GM12864 (cell line): ENCODE data around the gene TIMM29.

Experiments used
- DNase-seq: peaks from one replicate; pipeline ENCODE4 v3.0.0-alpha.2; 2011; ENCODE audit warnings: low read depth
- H3K4me3 ChIP-seq: 2 replicates; pipeline ENCODE4 v1.5.1; 2011; ENCODE audit warnings: mild to moderate bottlenecking, low read depth, low read length, control low read depth
- TF ChIP-seq, protein P1 (sequence below): IDR thresholded peaks from 2 replicates; pipeline ENCODE4 v1.5.1; 2011; ENCODE audit warnings: low read depth, mild to moderate bottlenecking, moderate library complexity, low read length, control low read depth, inconsistent platforms; ENCODE audit errors: missing control alignments

Gene TIMM29

DNA sequence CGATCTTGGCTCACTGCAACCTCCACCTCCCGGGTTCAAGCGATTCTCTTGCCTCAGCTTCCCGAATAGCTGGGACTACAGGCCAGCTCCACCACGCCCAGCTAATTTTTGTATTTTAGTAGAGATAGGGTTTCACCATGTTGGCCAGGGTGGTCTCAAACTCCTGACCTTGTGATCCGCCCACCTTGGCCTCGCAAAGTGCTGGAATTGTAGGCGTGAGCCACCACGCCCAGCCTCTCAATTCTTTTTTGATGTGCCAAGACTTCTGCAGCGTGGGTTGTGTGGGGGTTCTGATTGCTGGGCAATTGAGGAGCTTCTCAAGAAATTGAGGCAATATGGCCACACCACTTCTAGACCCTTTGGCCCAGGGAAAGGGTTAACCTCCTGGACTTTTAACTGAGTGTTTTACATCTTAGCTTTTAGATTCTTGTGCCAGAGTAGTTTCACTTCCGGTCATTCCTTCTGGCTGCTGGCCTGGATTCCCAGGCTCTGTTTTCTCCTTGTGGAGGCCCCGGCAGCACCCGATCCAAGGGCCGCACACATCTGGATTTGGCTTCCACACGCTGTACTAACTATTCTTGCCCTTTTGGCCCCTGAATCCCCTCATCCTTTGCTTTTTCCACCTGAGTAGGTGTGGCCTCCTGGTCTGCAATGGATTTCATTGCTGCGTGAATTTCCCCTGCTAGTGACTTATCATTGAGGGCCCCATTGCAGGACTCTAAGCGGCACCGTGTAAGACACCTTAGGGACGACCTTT lies 46.9 kb downstream of the TIMM29 start:
- H3K4me3 ChIP-seq: no peak overlapping the region
- DNase-seq: no peak
- TF ChIP-seq, protein P1, sequence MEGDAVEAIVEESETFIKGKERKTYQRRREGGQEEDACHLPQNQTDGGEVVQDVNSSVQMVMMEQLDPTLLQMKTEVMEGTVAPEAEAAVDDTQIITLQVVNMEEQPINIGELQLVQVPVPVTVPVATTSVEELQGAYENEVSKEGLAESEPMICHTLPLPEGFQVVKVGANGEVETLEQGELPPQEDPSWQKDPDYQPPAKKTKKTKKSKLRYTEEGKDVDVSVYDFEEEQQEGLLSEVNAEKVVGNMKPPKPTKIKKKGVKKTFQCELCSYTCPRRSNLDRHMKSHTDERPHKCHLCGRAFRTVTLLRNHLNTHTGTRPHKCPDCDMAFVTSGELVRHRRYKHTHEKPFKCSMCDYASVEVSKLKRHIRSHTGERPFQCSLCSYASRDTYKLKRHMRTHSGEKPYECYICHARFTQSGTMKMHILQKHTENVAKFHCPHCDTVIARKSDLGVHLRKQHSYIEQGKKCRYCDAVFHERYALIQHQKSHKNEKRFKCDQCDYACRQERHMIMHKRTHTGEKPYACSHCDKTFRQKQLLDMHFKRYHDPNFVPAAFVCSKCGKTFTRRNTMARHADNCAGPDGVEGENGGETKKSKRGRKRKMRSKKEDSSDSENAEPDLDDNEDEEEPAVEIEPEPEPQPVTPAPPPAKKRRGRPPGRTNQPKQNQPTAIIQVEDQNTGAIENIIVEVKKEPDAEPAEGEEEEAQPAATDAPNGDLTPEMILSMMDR: no peak

DNA sequence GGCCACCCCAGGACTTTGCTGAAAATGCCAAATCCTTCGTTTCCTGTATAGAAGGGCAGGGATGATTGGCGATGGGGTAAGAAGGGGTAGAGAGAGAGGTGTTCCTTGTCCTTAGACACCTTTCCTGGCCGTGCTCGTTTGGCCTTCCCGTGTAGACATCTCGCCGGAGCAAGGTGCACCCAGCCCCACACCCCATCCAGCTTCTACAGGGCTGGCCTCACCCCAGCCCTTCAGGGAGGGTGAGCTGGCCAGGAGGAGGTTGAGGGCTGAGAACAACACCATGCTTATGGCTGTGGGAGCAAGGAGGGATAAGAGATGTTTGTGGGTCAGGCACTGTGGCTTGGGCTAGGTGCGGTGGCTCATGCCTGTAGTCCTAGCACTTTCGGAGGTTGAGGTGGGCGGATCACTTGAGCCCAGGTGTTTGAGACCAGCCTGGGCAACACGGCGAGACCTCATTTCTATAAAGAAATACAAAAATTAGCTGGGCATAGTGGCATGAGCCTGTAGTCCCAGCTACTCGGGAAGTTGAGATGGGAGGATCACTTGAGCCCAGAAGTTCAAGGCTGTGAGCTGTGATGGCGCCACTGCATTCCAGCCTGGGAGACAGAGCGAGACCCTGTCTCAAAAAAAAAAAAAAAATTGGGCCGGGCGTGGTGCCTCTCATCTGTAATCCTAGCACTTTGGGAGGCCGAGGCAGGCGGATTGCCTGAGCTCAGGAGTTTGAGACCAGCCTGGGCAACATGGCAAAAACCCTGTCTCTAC lies 47.7 kb downstream of the TIMM29 start:
- TF ChIP-seq, protein P1: no peak
- no peak for DNase-seq
- no peak overlapping the region for H3K4me3 ChIP-seq

- DNase-seq: no peak
- no peak overlapping the region for H3K4me3 ChIP-seq
- TF ChIP-seq, protein P1: no peak
Measured at GRCh38 chr19:10977742-10978092, 49.1 kb downstream of the TIMM29 start.
